ENCODE data around the gene SEMA4C.

SEMA4C gene

DNA sequence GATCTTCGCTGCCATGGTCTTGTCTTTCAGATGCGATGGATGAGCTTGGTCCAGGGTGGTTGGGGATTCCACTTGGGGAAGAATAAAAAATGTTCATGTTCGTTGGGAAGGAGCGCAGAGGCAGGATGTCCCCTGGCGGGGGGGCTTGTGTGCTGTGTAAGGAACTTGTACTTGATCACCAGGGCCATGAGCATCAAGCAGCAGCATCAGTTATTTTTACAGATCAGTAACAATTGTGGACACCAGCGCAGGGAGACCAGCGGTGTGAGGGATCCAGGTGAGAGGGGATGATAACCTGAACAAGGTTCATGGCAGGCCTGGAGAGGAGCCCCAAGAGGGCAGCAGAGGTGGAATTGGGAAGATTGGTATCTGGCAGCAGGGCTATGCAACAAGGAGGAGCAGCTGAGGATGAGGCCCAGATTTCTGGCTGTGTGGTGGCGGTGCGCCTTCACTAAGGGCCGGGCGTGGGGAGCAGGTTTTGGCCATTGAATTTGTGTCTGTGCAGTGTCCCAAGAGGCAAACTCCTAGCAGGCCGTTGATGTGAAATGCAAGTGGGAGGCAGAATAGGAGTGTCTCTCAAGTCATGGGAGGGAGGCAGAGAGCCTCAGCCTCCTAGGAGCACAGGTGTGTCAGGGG is 49.9 kb downstream of the SEMA4C start:
- H3K4me3 ChIP-seq (ENCODE audit: low read depth, low read length), result no peak overlapping the region
- TF ChIP-seq, protein P1, sequence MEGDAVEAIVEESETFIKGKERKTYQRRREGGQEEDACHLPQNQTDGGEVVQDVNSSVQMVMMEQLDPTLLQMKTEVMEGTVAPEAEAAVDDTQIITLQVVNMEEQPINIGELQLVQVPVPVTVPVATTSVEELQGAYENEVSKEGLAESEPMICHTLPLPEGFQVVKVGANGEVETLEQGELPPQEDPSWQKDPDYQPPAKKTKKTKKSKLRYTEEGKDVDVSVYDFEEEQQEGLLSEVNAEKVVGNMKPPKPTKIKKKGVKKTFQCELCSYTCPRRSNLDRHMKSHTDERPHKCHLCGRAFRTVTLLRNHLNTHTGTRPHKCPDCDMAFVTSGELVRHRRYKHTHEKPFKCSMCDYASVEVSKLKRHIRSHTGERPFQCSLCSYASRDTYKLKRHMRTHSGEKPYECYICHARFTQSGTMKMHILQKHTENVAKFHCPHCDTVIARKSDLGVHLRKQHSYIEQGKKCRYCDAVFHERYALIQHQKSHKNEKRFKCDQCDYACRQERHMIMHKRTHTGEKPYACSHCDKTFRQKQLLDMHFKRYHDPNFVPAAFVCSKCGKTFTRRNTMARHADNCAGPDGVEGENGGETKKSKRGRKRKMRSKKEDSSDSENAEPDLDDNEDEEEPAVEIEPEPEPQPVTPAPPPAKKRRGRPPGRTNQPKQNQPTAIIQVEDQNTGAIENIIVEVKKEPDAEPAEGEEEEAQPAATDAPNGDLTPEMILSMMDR (IDR thresholded peaks at IDR 0.05; ENCODE audit: low read depth, low read length), result no peak

DNA sequence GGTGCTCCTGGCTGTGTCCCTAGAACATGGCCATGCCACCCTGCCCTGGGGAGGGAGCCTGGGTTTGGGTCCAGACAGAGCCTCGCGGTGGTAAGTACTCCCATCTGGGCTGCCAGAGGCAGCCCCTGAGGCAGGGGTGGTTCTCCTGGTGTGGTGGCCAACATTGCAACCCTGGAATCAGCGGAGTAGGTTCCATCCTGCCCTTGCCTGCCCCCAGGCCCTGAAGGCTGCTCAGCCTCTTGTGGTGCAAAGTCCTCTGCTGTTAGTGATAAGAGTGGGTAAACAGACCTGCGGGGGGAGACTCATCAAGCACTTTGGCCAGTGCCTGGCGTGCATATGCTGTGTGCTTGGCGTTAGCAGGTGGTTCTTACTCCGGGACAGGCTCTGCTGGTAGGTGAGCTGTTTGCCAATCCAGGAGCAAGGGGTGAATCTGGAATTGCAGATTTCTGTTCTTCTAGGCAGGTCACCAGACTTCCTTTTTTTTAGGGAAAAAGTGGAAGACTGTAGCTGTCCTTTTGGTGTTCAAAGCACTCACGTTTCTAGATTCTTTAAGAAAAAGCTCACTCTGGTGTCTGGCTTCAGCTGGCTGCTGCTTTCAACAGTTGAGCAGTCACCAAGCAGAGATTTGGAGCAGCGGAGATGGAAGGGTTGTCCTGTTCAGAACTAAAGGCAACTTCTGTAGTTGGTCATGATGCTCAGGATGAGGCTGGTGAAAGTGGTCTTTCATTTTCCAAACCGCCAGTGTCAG is 50.6 kb downstream of the SEMA4C start:
- no peak overlapping the region for H3K4me3 ChIP-seq (ENCODE audit: low read depth, low read length)
- TF ChIP-seq, protein P1 (IDR thresholded peaks at IDR 0.05; ENCODE audit: low read depth, low read length), result no peak

DNA sequence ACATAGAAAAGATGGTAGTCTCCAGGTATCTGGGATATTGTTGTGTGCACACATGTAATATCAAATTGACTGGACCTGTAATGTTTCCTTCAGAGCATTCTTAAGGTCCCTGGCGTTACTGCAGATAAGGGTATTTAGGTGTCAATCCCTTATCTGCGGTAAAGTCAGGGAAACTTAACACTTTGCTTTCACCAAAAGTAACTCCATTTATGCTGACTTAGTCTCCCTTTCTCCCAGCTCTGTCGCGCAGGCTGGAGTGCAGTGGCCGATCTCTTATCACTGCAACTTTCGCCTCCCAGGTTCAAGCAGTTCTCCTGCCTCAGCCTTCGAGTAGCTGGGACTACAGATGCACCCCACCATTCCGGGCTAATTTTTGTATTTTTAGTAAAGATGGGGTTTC is 52.0 kb downstream of the SEMA4C start:
- H3K4me3 ChIP-seq (ENCODE audit: low read depth, low read length), result no peak overlapping the region
- TF ChIP-seq, protein P1 (IDR thresholded peaks at IDR 0.05; ENCODE audit: low read depth, low read length), result no peak

DNA sequence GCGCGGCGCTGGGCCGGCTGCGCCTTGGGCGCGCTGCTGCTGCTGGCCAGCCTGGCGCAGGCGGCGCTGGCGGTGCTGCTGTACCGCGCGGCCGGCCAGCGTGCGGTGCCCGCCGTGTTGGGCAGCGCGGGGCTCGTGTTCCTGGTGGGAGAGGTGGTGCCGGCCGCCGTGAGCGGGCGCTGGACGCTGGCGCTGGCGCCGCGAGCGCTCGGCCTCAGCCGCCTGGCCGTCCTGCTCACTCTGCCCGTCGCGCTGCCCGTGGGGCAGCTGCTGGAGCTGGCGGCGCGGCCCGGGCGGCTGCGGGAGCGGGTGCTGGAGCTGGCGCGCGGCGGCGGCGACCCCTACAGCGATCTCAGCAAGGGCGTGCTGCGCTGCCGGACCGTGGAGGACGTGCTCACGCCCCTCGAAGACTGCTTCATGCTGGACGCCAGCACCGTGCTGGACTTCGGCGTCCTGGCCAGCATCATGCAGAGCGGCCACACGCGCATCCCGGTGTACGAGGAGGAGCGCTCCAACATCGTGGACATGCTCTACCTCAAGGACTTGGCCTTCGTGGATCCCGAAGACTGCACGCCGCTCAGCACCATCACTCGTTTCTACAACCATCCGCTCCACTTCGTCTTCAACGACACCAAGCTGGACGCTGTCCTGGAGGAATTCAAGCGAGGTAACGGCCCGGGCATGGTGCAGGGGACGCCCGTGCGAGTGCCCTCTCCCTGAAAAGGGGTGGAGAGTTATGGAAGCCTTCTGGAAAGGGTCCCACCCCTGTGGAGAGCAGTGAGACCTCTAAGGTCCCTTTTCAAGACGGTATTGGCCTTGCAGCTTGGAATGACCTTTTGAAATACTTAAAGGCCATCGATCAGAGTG is 52.8 kb downstream of the SEMA4C start:
- TF ChIP-seq, protein P1 (IDR thresholded peaks at IDR 0.05; ENCODE audit: low read depth, low read length), result no peak
- peak overlapping the region; percentile 68 for H3K4me3 ChIP-seq (ENCODE audit: low read depth, low read length)

DNA sequence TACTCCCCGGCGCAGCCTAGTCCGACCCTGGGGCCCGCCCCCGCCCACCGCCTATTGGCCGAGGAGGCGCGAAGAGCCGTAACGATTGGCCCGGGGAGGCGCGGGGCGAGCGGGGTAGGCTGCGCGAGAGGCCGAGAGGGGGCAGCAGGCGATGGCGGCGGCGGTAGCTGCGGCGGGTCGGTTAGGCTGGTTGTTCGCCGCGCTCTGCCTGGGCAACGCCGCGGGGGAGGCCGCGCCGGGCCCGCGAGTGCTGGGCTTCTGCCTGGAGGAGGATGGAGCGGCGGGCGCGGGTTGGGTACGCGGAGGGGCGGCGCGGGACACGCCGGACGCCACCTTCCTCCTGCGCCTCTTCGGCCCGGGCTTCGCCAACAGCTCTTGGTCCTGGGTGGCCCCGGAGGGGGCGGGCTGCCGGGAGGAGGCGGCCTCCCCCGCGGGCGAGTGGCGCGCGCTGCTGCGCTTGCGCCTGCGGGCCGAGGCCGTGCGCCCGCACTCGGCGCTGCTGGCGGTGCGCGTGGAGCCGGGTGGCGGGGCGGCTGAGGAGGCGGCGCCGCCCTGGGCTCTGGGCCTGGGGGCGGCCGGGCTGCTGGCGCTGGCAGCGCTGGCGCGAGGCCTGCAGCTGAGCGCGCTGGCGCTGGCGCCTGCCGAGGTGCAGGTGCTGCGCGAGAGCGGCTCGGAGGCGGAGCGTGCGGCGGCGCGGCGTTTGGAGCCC is 53.6 kb downstream of the SEMA4C start, which contains the start of gene CNNM3:
Gene CNNM3 (plus strand): TSS at position 142 of the 709 bp plus-strand sequence. CDS start 10 bp downstream, at position 152.
- TF ChIP-seq, protein P1 (IDR thresholded peaks at IDR 0.05; ENCODE audit: low read depth, low read length), result peak; percentile 51
- peak within 1 kb of the TSS; percentile 68 for H3K4me3 ChIP-seq (ENCODE audit: low read depth, low read length)

DNA sequence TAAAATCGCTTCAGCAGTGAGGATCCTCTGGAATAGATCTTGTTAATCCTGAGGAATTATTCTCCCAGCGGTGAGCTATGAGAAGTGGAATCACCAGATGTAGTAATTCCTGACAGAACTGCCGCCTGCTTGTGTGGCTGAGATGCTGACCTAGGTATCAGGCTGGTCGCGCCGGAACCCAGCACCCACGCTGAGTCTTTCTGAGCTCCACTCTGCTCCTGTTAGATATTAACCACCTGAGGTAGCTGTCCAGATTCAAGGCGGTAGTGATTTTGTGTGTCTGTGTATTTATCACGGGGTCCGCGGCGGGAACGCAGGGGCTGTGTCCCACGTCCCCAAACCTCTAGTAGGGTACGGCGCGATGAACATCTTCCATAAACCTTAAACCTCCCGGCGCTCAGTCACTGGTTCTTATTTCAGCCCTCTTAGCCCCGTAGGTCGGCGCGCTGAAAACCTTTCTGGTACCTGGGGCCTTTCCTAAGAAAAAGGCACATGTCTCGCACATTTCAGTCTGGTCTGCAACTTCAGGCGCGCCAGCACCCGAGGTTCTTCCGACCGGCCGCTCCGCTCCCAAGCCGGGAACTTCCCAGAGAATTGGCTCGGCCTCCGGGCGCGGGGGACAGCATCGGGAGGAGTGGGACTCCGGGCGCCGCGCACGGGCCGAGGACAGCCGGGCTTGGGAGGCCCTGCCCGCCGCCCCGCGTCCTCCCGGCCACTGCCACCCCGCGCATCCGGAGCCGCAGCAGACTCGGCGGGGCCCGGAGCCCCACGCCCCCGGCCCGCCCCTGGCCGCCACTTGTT is 54.4 kb downstream of the SEMA4C start:
- TF ChIP-seq, protein P1 (IDR thresholded peaks at IDR 0.05; ENCODE audit: low read depth, low read length), result no peak
- H3K4me3 ChIP-seq (ENCODE audit: low read depth, low read length), result peak overlapping the region; percentile 68

All from WI38 (cell line).